Measurements from ENCODE around the gene RASGRP3. TPM values are rescaled to one million over a fixed set of nuclear protein-coding genes. Genes with fewer than 3 reads are reported as not detected.

Gene RASGRP3
- 2.3 and 4.8 TPM in 2 replicates for total RNA-seq

GRCh38 chr2:33476131-33476792, at the start of gene RASGRP3:
RASGRP3 (plus strand) TSS chr2:33476649; CDS start chr2:33515137, 38,488 bp downstream.

GRCh38 chr2:33599175-33599942, 122.9 kb downstream of the RASGRP3 start, which contains the start of gene FAM98A:
FAM98A (minus strand) TSS chr2:33599299; CDS start chr2:33599221, 78 bp downstream.

Other genes starting within 250 kb of the RASGRP3 start
- gene FAM98A, start 122.7 kb downstream of the RASGRP3 start, total RNA-seq: 27.4 and 55.5 TPM in 2 replicates

Measured in myometrial cell (primary cell).